Placental pericyte (primary cell): ENCODE measurements around the gene BGLAP. TPM values are rescaled to one million over a fixed set of nuclear protein-coding genes. Genes with fewer than 3 reads are reported as not detected.

Experiments
- small RNA-seq: library from RNA; depleted of rRNA; stranded (forward); fragments of <200 nt; gene quantifications from one replicate; pipeline ENCODE3, GENCODE V24; 2012; ENCODE audit warnings: low replicate concordance
- total RNA-seq: library from RNA; depleted of rRNA; stranded (reverse); fragments of >200 nt; gene quantifications from 2 replicates; pipeline ENCODE4 v1.2.3, GENCODE V29; 2012

The BGLAP gene
- 0.57 TPM in 1 of 2 replicates, not detected in the other for total RNA-seq

DNA sequence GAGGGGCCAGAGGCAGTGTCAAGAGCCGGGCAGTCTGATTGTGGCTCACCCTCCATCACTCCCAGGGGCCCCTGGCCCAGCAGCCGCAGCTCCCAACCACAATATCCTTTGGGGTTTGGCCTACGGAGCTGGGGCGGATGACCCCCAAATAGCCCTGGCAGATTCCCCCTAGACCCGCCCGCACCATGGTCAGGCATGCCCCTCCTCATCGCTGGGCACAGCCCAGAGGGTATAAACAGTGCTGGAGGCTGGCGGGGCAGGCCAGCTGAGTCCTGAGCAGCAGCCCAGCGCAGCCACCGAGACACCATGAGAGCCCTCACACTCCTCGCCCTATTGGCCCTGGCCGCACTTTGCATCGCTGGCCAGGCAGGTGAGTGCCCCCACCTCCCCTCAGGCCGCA lies at the start of gene BGLAP:
Gene BGLAP (plus strand): TSS at position 259 of the 400 bp plus-strand sequence. CDS start 48 bp downstream, at position 307.

DNA sequence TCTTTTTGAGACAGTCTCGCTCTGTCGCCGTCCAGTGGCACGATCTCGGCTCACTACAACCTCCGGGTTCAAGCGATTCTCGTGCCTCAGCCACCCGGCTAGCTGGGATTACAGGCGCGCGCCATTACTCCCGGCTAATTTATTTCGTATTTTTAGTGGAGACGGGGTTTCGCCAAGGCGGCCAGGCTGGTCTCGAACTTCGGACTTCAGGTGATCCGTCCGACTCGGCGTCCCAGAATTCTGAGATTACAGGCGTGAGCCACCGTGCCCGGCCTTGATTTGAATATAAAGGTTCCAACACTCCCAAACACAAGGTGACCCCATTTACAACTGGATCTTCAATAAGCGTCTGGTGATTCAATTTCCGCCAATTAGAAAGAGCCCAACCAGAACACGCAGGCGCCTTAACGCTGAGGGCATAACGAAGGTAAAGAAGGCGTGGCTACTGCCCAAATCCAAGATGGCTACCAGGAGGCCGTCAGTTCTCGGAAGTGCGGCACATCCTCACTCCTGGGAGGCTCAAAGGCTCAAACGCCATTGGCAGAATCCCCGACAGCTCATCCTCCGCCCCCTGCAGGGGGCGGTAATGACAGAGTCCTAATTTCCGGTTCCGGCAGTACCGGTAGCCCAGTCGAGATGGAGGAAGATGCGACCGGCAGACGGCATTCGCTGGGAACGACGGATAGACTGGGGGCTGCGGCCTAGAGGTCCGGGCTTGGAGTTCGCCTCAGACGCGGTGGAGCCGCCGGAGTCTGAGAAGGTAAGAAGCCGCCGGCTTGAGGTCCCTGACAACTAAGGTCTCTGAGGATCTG lies 48.3 kb upstream of the BGLAP start, which contains the start of gene SLC25A44:
Gene SLC25A44 (plus strand): TSS at position 617 of the 812 bp plus-strand sequence. CDS start 5,744 bp downstream, outside the sequence.

GRCh38 chr1:156212833-156213643 lies 28.9 kb upstream of the BGLAP start, which contains the start of gene PMF1:
PMF1 (plus strand) TSS chr1:156213007; CDS start chr1:156213016, 9 bp downstream.

GRCh38 chr1:156247460-156248322 lies 5.7 kb downstream of the BGLAP start, which contains the start of gene PAQR6:
PAQR6 (minus strand) TSS chr1:156248056; CDS start chr1:156246731, 1,325 bp downstream.

GRCh38 chr1:156282479-156283222 lies 40.7 kb downstream of the BGLAP start, which contains the start of gene SMG5:
SMG5 (minus strand) TSS chr1:156282825; CDS start chr1:156282680, 145 bp downstream.

DNA sequence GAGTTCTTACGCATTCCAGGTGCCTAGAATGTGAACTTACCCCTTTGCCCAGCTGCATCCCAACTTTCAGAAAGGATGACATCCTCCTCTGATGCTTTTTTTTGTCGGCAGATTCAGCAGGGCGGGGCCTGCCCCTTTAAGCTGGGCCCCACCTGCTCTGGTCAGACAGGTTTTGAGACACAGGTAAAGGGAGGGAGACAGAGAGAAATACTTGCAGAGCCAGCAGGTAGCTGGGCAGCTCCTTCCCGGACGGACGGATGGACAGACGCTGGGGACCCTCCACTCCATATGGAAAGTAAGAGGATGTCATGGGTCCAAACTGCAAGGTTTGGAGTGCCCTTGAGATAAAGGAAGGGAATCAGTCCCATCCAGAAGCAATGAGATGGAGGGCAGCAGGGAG lies 42.1 kb downstream of the BGLAP start, which contains the start of gene TMEM79:
Gene TMEM79 (plus strand): TSS at position 214 of the 400 bp plus-strand sequence. CDS start 902 bp downstream, outside the sequence.

Small RNAs within 50 kb of the gene (small RNA-seq; reads per million reads assigned to genes)
- not detected for gene RF00568

Other genes starting within 250 kb of the BGLAP start
- gene SSR2, start 221.2 kb upstream of the BGLAP start, total RNA-seq: 525 and 1,330 TPM in 2 replicates
- gene UBQLN4, start 188.4 kb upstream of the BGLAP start, total RNA-seq: 18.4 and 27.2 TPM in 2 replicates
- 23.4 and 35.2 TPM in 2 replicates for gene LAMTOR2, start 187.4 kb upstream of the BGLAP start, total RNA-seq
- not detected in 2 replicates for gene RAB25, start 181.0 kb upstream of the BGLAP start, total RNA-seq
- 0.22 and 2.3 TPM in 2 replicates for gene MEX3A, start 159.7 kb upstream of the BGLAP start, total RNA-seq
- 571 and 1,162 TPM in 2 replicates for gene LMNA, start 127.5 kb upstream of the BGLAP start, total RNA-seq
- 0.43 and 0.44 TPM in 2 replicates for gene SEMA4A, start 88.6 kb upstream of the BGLAP start, total RNA-seq
- gene SLC25A44, start 48.1 kb upstream of the BGLAP start, total RNA-seq: 17.3 and 18.6 TPM in 2 replicates
- 36.5 and 39.2 TPM in 2 replicates for gene PMF1, start 29.2 kb upstream of the BGLAP start, total RNA-seq
- 0.29 and 0.44 TPM in 2 replicates for gene PAQR6, start 5.9 kb downstream of the BGLAP start, total RNA-seq
- 66.7 and 80.2 TPM in 2 replicates for gene SMG5, start 40.6 kb downstream of the BGLAP start, total RNA-seq
- 1.4 and 1.8 TPM in 2 replicates for gene TMEM79, start 42.1 kb downstream of the BGLAP start, total RNA-seq
- gene GLMP, start 53.5 kb downstream of the BGLAP start, total RNA-seq: 55.1 and 111 TPM in 2 replicates
- 0.29 TPM in 1 of 2 replicates, not detected in the other for gene VHLL, start 57.1 kb downstream of the BGLAP start, total RNA-seq
- 235 and 416 TPM in 2 replicates for gene CCT3, start 96.1 kb downstream of the BGLAP start, total RNA-seq
- gene TSACC, start 96.3 kb downstream of the BGLAP start, total RNA-seq: not detected in 2 replicates
- 0.14 TPM in 1 of 2 replicates, not detected in the other for gene RHBG, start 127.0 kb downstream of the BGLAP start, total RNA-seq